HepG2 (cell line): Measurements from ENCODE around the gene HEXIM1. TPM values are rescaled to one million over a fixed set of nuclear protein-coding genes. Genes with fewer than 3 reads are reported as not detected.

Experiments used
- AKAP8 ChIP-seq: sonication (generic); formaldehyde crosslinking; IDR thresholded peaks from 2 replicates; pipeline ENCODE4 v1.5.1; 2020; ENCODE audit warnings: mild to moderate bottlenecking, missing genetic modification reagents
- FOXC1 ChIP-seq: sonication (generic); formaldehyde crosslinking; IDR thresholded peaks from 2 replicates; pipeline ENCODE4 v1.8.0; 2022; ENCODE audit warnings: mild to moderate bottlenecking, missing genetic modification reagents, borderline replicate concordance
- IRX3 ChIP-seq: sonication (generic); formaldehyde crosslinking; IDR thresholded peaks from 2 replicates; pipeline ENCODE4 v1.8.1; 2023; ENCODE audit warnings: mild to moderate bottlenecking, low read depth, missing genetic modification reagents, borderline replicate concordance
- POLR2AphosphoS5 ChIP-seq: IDR thresholded peaks from 2 replicates; pipeline ENCODE4 v1.6.1; 2012; ENCODE audit warnings: low read depth, low read length
- TMF1 ChIP-seq: sonication (generic); formaldehyde crosslinking; IDR thresholded peaks from 2 replicates; pipeline ENCODE4 v1.8.1; 2022; ENCODE audit warnings: low read depth, missing genetic modification reagents
- ZMAT3 ChIP-seq: sonication (generic); formaldehyde crosslinking; conservative IDR thresholded peaks from 2 replicates; pipeline ENCODE4 v1.7.0; 2021; ENCODE audit warnings: missing genetic modification reagents
- ZNF260 ChIP-seq: sonication (generic); formaldehyde crosslinking; IDR thresholded peaks from 2 replicates; pipeline ENCODE4 v1.4.0; 2020; ENCODE audit warnings: missing genetic modification reagents, low read depth, mild to moderate bottlenecking, borderline replicate concordance
- polyA plus RNA-seq, 8 experiments: library from polyadenylated mRNA; depleted of rRNA in 3 of 8; stranded (reverse) in 7 of 8; unstranded in 1 of 8; fragments of >200 nt; fragmentation: Illumina TruSeq in 4 of 8; extraction: Trizol in 4 of 8; gene quantifications; 2 replicates each; pipeline versions ENCODE4 v1.2.1 to v1.2.3, GENCODE V29; 2011 to 2016; ENCODE audit warnings: low read depth in 4 of 8, missing spikeins in 1 of 8, mixed read lengths in 1 of 8; ENCODE audit not compliant: insufficient read depth in 1 of 8
- total RNA-seq, 5 experiments: library from RNA; depleted of rRNA; stranded (reverse); fragments of >200 nt; fragmentation: Illumina TruSeq; extraction: Trizol; gene quantifications; 2 replicates each; pipeline ENCODE4 v1.2.3, GENCODE V29; 2016; ENCODE audit warnings: low read depth in 1 of 5
- TF ChIP-seq, protein P1 (sequence below), 2 experiments: sonication (generic) in 1 of 2; formaldehyde crosslinking in 1 of 2; IDR thresholded peaks; 2 replicates each; pipeline versions ENCODE4 v1.5.1 to v1.6.1; 2011 to 2020; ENCODE audit warnings: borderline replicate concordance in 1 of 2, low read depth in 1 of 2, low read length in 1 of 2, mild to moderate bottlenecking in 1 of 2, missing genetic modification reagents in 1 of 2, moderate library complexity in 1 of 2
- TF ChIP-seq, protein P2 (sequence below): IDR thresholded peaks from 2 replicates; pipeline ENCODE4 v1.6.1; 2012; ENCODE audit warnings: low read length, improper control_type of control experiment
- TF ChIP-seq, protein P3 (sequence below): sonication (generic); formaldehyde crosslinking; IDR thresholded peaks from 2 replicates; pipeline ENCODE4 v1.5.1; 2020; ENCODE audit warnings: missing genetic modification reagents, mild to moderate bottlenecking, borderline replicate concordance
- TF ChIP-seq, protein P4 (sequence below): IDR thresholded peaks from 2 replicates; pipeline ENCODE4 v1.6.1; 2016; ENCODE audit warnings: control low read depth
- TF ChIP-seq, protein P5 (sequence below): sonication (generic); formaldehyde crosslinking; IDR thresholded peaks from 2 replicates; pipeline ENCODE4 v1.4.0; 2020; ENCODE audit warnings: mild to moderate bottlenecking, missing genetic modification reagents, borderline replicate concordance
- TF ChIP-seq, protein P6 (sequence below): sonication (generic); formaldehyde crosslinking; IDR thresholded peaks from 2 replicates; pipeline ENCODE4 v1.5.1; 2020; ENCODE audit warnings: missing genetic modification reagents, mild to moderate bottlenecking, borderline replicate concordance

HEXIM1 gene
- total and polyA plus RNA-seq, 2 of the 13 experiments (the other 11 are each of a cell fraction or from before 2014, with no cell fraction given): 10.5 to 16.6 TPM

DNA sequence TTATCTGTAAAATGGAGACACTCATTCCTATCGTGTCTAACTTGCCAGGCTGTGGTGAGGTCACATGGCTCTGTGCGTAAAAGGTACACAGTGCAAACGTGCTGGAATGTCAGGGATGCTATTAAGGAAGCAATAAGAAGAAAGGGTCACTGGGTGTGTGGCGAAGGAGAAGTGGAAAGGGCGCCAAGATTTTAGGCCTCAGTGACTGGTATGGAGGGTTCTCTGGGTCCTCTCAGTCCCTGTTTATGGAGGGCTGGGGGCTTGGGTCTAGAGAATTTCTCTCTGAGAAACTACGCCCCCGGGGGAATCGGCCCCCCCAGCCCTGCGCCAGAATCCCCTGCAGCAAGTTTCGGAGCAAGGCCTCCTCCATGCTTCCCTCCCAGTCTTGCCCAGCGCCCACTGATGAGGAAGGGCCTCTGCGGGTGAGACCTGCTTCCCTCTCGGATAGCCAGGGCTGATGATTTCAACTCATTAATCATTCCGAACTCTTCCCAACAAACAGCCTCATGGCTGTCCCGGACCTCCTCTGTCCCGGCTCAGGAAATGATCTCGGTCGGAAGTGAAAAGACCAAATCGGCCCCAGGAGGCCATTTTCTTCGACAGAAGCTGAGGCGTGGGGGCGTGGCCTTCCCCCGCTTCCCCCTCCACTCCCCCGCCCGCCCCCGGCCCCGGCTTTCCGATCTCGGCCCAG is 1.2 kb upstream of the HEXIM1 start (continued):
- TF ChIP-seq, protein P1, sequence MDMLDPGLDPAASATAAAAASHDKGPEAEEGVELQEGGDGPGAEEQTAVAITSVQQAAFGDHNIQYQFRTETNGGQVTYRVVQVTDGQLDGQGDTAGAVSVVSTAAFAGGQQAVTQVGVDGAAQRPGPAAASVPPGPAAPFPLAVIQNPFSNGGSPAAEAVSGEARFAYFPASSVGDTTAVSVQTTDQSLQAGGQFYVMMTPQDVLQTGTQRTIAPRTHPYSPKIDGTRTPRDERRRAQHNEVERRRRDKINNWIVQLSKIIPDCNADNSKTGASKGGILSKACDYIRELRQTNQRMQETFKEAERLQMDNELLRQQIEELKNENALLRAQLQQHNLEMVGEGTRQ (IDR thresholded peaks at IDR 0.05; ENCODE audit: low read depth, low read length): no peak
- TF ChIP-seq, protein P1 (CRISPR knock-in tag; IDR thresholded peaks at IDR 0.05; ENCODE audit: borderline replicate concordance): no peak
- no peak for TF ChIP-seq FOXC1 (CRISPR knock-in tag)
- peak; percentile 70; the same call in 1 of the 2 replicates for TF ChIP-seq AKAP8 (CRISPR knock-in tag)
- TF ChIP-seq, protein P2, sequence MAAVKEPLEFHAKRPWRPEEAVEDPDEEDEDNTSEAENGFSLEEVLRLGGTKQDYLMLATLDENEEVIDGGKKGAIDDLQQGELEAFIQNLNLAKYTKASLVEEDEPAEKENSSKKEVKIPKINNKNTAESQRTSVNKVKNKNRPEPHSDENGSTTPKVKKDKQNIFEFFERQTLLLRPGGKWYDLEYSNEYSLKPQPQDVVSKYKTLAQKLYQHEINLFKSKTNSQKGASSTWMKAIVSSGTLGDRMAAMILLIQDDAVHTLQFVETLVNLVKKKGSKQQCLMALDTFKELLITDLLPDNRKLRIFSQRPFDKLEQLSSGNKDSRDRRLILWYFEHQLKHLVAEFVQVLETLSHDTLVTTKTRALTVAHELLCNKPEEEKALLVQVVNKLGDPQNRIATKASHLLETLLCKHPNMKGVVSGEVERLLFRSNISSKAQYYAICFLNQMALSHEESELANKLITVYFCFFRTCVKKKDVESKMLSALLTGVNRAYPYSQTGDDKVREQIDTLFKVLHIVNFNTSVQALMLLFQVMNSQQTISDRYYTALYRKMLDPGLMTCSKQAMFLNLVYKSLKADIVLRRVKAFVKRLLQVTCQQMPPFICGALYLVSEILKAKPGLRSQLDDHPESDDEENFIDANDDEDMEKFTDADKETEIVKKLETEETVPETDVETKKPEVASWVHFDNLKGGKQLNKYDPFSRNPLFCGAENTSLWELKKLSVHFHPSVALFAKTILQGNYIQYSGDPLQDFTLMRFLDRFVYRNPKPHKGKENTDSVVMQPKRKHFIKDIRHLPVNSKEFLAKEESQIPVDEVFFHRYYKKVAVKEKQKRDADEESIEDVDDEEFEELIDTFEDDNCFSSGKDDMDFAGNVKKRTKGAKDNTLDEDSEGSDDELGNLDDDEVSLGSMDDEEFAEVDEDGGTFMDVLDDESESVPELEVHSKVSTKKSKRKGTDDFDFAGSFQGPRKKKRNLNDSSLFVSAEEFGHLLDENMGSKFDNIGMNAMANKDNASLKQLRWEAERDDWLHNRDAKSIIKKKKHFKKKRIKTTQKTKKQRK: no peak
- TF ChIP-seq TMF1: no peak
- TF ChIP-seq ZNF260 (CRISPR knock-in tag): no peak
- TF ChIP-seq, protein P3, sequence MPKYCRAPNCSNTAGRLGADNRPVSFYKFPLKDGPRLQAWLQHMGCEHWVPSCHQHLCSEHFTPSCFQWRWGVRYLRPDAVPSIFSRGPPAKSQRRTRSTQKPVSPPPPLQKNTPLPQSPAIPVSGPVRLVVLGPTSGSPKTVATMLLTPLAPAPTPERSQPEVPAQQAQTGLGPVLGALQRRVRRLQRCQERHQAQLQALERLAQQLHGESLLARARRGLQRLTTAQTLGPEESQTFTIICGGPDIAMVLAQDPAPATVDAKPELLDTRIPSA: no peak
- TF ChIP-seq IRX3 (CRISPR knock-in tag): 0 out of 2 replicates have a peak, but pooled peaks have one; percentile 32
- no peak for TF ChIP-seq ZMAT3
- TF ChIP-seq, protein P4, sequence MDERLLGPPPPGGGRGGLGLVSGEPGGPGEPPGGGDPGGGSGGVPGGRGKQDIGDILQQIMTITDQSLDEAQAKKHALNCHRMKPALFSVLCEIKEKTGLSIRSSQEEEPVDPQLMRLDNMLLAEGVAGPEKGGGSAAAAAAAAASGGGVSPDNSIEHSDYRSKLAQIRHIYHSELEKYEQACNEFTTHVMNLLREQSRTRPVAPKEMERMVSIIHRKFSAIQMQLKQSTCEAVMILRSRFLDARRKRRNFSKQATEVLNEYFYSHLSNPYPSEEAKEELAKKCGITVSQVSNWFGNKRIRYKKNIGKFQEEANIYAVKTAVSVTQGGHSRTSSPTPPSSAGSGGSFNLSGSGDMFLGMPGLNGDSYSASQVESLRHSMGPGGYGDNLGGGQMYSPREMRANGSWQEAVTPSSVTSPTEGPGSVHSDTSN: no peak
- TF ChIP-seq, protein P5, sequence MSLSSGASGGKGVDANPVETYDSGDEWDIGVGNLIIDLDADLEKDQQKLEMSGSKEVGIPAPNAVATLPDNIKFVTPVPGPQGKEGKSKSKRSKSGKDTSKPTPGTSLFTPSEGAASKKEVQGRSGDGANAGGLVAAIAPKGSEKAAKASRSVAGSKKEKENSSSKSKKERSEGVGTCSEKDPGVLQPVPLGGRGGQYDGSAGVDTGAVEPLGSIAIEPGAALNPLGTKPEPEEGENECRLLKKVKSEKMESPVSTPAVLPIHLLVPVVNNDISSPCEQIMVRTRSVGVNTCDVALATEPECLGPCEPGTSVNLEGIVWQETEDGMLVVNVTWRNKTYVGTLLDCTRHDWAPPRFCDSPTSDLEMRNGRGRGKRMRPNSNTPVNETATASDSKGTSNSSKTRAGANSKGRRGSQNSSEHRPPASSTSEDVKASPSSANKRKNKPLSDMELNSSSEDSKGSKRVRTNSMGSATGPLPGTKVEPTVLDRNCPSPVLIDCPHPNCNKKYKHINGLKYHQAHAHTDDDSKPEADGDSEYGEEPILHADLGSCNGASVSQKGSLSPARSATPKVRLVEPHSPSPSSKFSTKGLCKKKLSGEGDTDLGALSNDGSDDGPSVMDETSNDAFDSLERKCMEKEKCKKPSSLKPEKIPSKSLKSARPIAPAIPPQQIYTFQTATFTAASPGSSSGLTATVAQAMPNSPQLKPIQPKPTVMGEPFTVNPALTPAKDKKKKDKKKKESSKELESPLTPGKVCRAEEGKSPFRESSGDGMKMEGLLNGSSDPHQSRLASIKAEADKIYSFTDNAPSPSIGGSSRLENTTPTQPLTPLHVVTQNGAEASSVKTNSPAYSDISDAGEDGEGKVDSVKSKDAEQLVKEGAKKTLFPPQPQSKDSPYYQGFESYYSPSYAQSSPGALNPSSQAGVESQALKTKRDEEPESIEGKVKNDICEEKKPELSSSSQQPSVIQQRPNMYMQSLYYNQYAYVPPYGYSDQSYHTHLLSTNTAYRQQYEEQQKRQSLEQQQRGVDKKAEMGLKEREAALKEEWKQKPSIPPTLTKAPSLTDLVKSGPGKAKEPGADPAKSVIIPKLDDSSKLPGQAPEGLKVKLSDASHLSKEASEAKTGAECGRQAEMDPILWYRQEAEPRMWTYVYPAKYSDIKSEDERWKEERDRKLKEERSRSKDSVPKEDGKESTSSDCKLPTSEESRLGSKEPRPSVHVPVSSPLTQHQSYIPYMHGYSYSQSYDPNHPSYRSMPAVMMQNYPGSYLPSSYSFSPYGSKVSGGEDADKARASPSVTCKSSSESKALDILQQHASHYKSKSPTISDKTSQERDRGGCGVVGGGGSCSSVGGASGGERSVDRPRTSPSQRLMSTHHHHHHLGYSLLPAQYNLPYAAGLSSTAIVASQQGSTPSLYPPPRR (CRISPR knock-in tag): no peak
- peak; percentile 58; the same call in 1 of the 2 replicates for TF ChIP-seq POLR2AphosphoS5
- TF ChIP-seq, protein P6, sequence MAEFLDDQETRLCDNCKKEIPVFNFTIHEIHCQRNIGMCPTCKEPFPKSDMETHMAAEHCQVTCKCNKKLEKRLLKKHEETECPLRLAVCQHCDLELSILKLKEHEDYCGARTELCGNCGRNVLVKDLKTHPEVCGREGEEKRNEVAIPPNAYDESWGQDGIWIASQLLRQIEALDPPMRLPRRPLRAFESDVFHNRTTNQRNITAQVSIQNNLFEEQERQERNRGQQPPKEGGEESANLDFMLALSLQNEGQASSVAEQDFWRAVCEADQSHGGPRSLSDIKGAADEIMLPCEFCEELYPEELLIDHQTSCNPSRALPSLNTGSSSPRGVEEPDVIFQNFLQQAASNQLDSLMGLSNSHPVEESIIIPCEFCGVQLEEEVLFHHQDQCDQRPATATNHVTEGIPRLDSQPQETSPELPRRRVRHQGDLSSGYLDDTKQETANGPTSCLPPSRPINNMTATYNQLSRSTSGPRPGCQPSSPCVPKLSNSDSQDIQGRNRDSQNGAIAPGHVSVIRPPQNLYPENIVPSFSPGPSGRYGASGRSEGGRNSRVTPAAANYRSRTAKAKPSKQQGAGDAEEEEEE (CRISPR knock-in tag): no peak
